ENCODE results near the gene IL12A. TPM values are rescaled to one million over a fixed set of nuclear protein-coding genes. Genes with fewer than 3 reads are reported as not detected.

The IL12A gene
- total RNA-seq, 1 donor from 2014 or later, result 4.6 TPM

DNA sequence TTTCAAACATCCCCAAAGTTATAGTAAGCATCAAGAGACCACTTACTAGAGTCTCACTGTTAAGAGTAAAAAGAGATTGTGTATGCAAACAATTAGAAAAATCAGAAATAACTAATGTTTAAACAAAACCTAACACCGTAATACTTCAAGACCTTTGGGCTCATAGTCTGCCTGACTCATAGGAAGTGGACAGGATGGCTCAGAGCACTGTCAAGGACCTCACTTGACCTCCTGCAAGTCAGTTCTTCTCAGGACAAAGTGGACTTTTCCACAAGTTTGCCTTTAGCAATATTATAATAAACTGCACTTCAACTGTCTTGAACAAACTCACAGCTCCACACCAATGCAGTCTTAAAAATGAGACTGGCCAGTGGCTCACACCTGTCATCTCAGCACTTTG, 34.8 kb downstream of the IL12A start:
- DNase-seq (ENCODE audit: extremely low read depth, low read depth, low spot score), result no peak

GRCh38 chr3:160027541-160028195, 39.0 kb downstream of the IL12A start:
- DNase-seq (ENCODE audit: extremely low read depth, low read depth, low spot score), result no peak

DNA sequence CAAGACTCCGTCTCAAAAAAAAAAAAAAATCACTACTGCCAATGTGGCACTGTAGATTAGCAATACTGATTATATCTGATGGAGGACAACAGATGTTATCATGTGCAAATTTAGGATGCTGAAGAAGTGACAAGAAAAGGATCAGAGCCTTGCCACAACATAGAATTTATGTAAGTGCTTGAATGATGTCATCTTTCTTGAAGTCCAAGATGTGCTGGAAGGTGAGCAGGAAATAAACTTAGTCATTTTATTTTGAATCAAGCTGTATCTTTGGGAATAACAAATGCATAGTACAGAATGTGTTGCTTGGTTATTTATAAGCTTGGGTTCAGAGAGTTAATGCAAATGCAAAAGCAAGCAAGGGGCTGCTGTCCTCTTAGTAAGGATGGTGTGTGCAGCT, 47.1 kb downstream of the IL12A start:
- no peak for DNase-seq (ENCODE audit: extremely low read depth, low read depth, low spot score)

- DNase-seq (ENCODE audit: extremely low read depth, low read depth, low spot score), result no peak
Measured at GRCh38 chr3:160038862-160039562, 50.4 kb downstream of the IL12A start.

GRCh38 chr3:160040181-160040580, 51.5 kb downstream of the IL12A start:
- no peak for DNase-seq (ENCODE audit: extremely low read depth, low read depth, low spot score)

- no peak for DNase-seq (ENCODE audit: extremely low read depth, low read depth, low spot score)
Measured at GRCh38 chr3:160041465-160041864, 52.8 kb downstream of the IL12A start.

- DNase-seq (ENCODE audit: extremely low read depth, low read depth, low spot score), result no peak
Measured at GRCh38 chr3:160044121-160044520, 55.5 kb downstream of the IL12A start.

Other genes with a start within 250 kb of the IL12A start
- gene SCHIP1, start 149.0 kb upstream of the IL12A start, total RNA-seq, result 202 and 214 TPM in 2 replicates
- not detected in 2 replicates for gene C3orf80, start 236.6 kb downstream of the IL12A start, total RNA-seq

Measured in glomerular endothelial cell (primary cell).